CD14-positive monocyte (primary cell): ENCODE measurements around the gene PROS1. TPM values are rescaled to one million over a fixed set of nuclear protein-coding genes. Genes with fewer than 3 reads are reported as not detected.

ENCODE experiments used
- DNase-seq, 3 donors: peaks; one replicate each; pipeline ENCODE4 v3.0.0-alpha.2; 2011 to 2022
- H2AFZ ChIP-seq: 2 replicates; pipeline ENCODE4 v1.6.0; 2012; ENCODE audit warnings: mild to moderate bottlenecking, low read depth, low read length, inconsistent platforms; ENCODE audit not compliant: insufficient read depth, poor library complexity, severe bottlenecking
- H3K27ac ChIP-seq, 2 donors: 1 replicate in 1 of 2; 2 replicates in 1 of 2; pipeline ENCODE4 v1.5.1; 2012 to 2013; ENCODE audit warnings: low read length in 2 of 2, control low read depth in 1 of 2, inconsistent platforms in 1 of 2, low read depth in 1 of 2, mild to moderate bottlenecking in 1 of 2
- H3K27me3 ChIP-seq, 2 donors: one replicate each; pipeline versions ENCODE4 v1.6.0 to v1.6.1; 2011 to 2013; ENCODE audit warnings: low read length in 2 of 2; ENCODE audit not compliant: control insufficient read depth in 2 of 2, insufficient read depth in 2 of 2
- H3K36me3 ChIP-seq, 2 donors: replicated peaks in 1 of 2; 1 replicate in 1 of 2; 2 replicates in 1 of 2; pipeline versions ENCODE4 v1.5.1 to v1.6.1; 2012 to 2013; ENCODE audit warnings: low read length in 2 of 2, control low read depth in 1 of 2, inconsistent platforms in 1 of 2, mild to moderate bottlenecking in 1 of 2; ENCODE audit not compliant: insufficient read depth in 2 of 2, control insufficient read depth in 1 of 2
- H3K4me1 ChIP-seq, 2 donors: 1 replicate in 1 of 2; 2 replicates in 1 of 2; pipeline versions ENCODE4 v1.5.1 to v1.6.1; 2012 to 2013; ENCODE audit warnings: low read length in 2 of 2, control low read depth in 1 of 2, inconsistent platforms in 1 of 2, mild to moderate bottlenecking in 1 of 2, moderate library complexity in 1 of 2; ENCODE audit not compliant: insufficient read depth in 2 of 2, control insufficient read depth in 1 of 2
- H3K4me2 ChIP-seq: replicated peaks from 2 replicates; pipeline ENCODE3; 2012; ENCODE audit warnings: low read length, moderate library complexity, mild to moderate bottlenecking; ENCODE audit not compliant: poor library complexity, severe bottlenecking; ENCODE audit errors: extremely low read depth
- H3K4me3 ChIP-seq, 3 experiments: fragments of 200-600 bp in 1 of 3; sonication (generic) in 1 of 3; replicated peaks in 1 of 3; 1 replicate in 2 of 3; 2 replicates in 1 of 3; pipeline ENCODE4 v1.5.1; 2011 to 2013; ENCODE audit warnings: low read length in 3 of 3, mild to moderate bottlenecking in 3 of 3, control low read depth in 2 of 3, low read depth in 2 of 3, inconsistent platforms in 1 of 3, moderate library complexity in 1 of 3
- H3K79me2 ChIP-seq: 2 replicates; pipeline ENCODE4 v1.6.0; 2012; ENCODE audit warnings: mild to moderate bottlenecking, control low read depth, inconsistent platforms, low read length, moderate library complexity; ENCODE audit not compliant: insufficient read depth
- H3K9ac ChIP-seq: 2 replicates; pipeline ENCODE4 v1.6.0; 2017; ENCODE audit warnings: low read length, mild to moderate bottlenecking; ENCODE audit not compliant: insufficient read depth, poor library complexity, severe bottlenecking
- H3K9me3 ChIP-seq, 2 donors: replicated peaks in 1 of 2; 1 replicate in 1 of 2; 2 replicates in 1 of 2; pipeline versions ENCODE4 v1.5.1 to v1.6.1; 2012 to 2013; ENCODE audit warnings: low read length in 2 of 2, control low read depth in 1 of 2; ENCODE audit not compliant: control insufficient read depth in 1 of 2, insufficient read depth in 1 of 2
- H4K20me1 ChIP-seq: 2 replicates; pipeline ENCODE4 v1.6.0; 2012; ENCODE audit warnings: mild to moderate bottlenecking, low read length, control low read depth, moderate library complexity; ENCODE audit not compliant: insufficient read depth
- H3K27ac Mint-ChIP-seq, 7 donors: one replicate each; pipeline ENCODE4 v1.8.0; 2020; ENCODE audit warnings: mild to moderate bottlenecking in 7 of 7, mixed read lengths in 7 of 7, moderate library complexity in 6 of 7, inconsistent platforms in 2 of 7
- H3K27me3 Mint-ChIP-seq, 3 donors: one replicate each; pipeline ENCODE4 v1.8.0; 2021 to 2022; ENCODE audit warnings: low read depth in 3 of 3, mild to moderate bottlenecking in 3 of 3, mixed read lengths in 3 of 3, moderate library complexity in 3 of 3, inconsistent platforms in 1 of 3
- H3K36me3 Mint-ChIP-seq, 2 donors: one replicate each; pipeline ENCODE4 v1.8.0; 2020; ENCODE audit warnings: mixed read lengths in 2 of 2, inconsistent platforms in 1 of 2, mild to moderate bottlenecking in 1 of 2
- H3K4me1 Mint-ChIP-seq: one replicate; pipeline ENCODE4 v1.8.0; 2020; ENCODE audit warnings: mild to moderate bottlenecking, mixed read lengths
- H3K4me3 Mint-ChIP-seq, 2 donors: one replicate each; pipeline ENCODE4 v1.8.0; 2020; ENCODE audit warnings: mild to moderate bottlenecking in 2 of 2, mixed read lengths in 2 of 2, moderate library complexity in 1 of 2
- H3K9me3 Mint-ChIP-seq, 7 donors: one replicate each; pipeline ENCODE4 v1.8.0; 2020 to 2022; ENCODE audit warnings: mixed read lengths in 7 of 7, mild to moderate bottlenecking in 6 of 7, moderate library complexity in 6 of 7, inconsistent platforms in 2 of 7
- WGBS: methylation state at CpG from one replicate; pipeline ENCODE4 v1.1.5; 2013; ENCODE audit warnings: missing lambda C conversion rate; ENCODE audit not compliant: insufficient coverage; 5-methylcytosine and 5-hydroxymethylcytosine counted together
- intact Hi-C, 2 donors: fragments of 100-400 bp; cut with micrococcal nuclease; formaldehyde crosslinking; loops; one replicate each; pipeline versions ENCODE4 v1.15.0 to v1.15.1; 2023
- polyA plus RNA-seq, 3 donors: library from polyadenylated mRNA; depleted of rRNA in 1 of 3; unstranded in 2 of 3; stranded (reverse) in 1 of 3; fragments of 300-500 nt in 2 of 3; fragments of >200 nt in 1 of 3; fragmentation: Illumina TruSeq in 2 of 3; gene quantifications; 1 replicate in 2 of 3; 2 replicates in 1 of 3; pipeline ENCODE4 v1.2.3, GENCODE V29; 2012 to 2021
- TF ChIP-seq, protein P1 (sequence below): fragments of 200-600 bp; IDR thresholded peaks from one replicate; pipeline ENCODE4 v1.8.0; 2022; ENCODE audit warnings: antibody characterized with exemption, mild to moderate bottlenecking

PROS1 gene
- polyA plus RNA-seq, 3 donors = 0.21 to 0.85 (median 0.58) TPM

- Histone ChIP-seq H3K9ac (no peak overlapping the region), H2AFZ (no peak overlapping the region), H4K20me1 (no peaks in the 10 kb centered on the region), H3K79me2 (no peaks in the 10 kb centered on the region), H3K9me3 (no peaks in the 10 kb centered on the region), H3K27ac (no peak overlapping the region), H3K36me3 (no peaks in the 10 kb centered on the region), H3K4me2 (no peak overlapping the region), H3K4me1 (peaks cover 0 to 5% of the 10 kb centered on the region in 2 donors), H3K4me3 (no peak overlapping the region), H3K27me3 (no peaks in the 10 kb centered on the region)
- TF ChIP-seq, protein P1, sequence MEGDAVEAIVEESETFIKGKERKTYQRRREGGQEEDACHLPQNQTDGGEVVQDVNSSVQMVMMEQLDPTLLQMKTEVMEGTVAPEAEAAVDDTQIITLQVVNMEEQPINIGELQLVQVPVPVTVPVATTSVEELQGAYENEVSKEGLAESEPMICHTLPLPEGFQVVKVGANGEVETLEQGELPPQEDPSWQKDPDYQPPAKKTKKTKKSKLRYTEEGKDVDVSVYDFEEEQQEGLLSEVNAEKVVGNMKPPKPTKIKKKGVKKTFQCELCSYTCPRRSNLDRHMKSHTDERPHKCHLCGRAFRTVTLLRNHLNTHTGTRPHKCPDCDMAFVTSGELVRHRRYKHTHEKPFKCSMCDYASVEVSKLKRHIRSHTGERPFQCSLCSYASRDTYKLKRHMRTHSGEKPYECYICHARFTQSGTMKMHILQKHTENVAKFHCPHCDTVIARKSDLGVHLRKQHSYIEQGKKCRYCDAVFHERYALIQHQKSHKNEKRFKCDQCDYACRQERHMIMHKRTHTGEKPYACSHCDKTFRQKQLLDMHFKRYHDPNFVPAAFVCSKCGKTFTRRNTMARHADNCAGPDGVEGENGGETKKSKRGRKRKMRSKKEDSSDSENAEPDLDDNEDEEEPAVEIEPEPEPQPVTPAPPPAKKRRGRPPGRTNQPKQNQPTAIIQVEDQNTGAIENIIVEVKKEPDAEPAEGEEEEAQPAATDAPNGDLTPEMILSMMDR = no peak
- DNase-seq = no peak
- Mint-ChIP-seq H3K27ac (no peak overlapping the region), H3K9me3 (peaks cover 0 to 3% (median 0%) of the 10 kb centered on the region in 7 donors), H3K4me3 (no peak overlapping the region), H3K4me1 (peaks cover 10% of the 10 kb centered on the region), H3K36me3 (peaks cover 3 to 6% of the 10 kb centered on the region in 2 donors), H3K27me3 (no peaks in the 10 kb centered on the region)
- 100% methylated on average over 1 of the region's 2 CpGs for WGBS
- intact Hi-C loops = loop anchor here (5.0 kb wide), 1 partner anchor 58 kb away; no protein-coding TSS in a partner anchor
Measured at GRCh38 chr3:94009608-94010007, 35.9 kb upstream of the PROS1 start.

DNA sequence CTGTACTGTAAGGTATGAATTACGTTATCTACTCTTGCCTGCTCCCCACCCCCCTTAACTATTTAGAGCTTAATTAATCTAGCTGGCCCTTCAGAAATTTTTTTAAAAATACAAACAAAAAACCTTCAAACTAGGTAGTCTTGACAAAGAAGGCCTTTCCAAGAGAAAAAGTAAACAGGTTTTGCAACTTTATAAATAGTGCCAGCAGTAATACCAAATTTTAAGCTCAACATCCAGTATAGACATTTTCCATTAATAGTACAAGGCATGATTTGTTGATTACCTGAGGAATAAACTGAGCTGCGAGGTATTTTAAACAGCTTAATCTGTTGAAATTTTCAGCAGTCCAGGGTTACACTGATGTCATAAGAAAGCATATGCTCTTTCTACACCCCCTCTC is 34.6 kb upstream of the PROS1 start:
- H3K4me2 ChIP-seq = no peak overlapping the region
- H3K27ac Mint-ChIP-seq = no peak overlapping the region
- H2AFZ ChIP-seq = no peak overlapping the region
- intact Hi-C loops = loop anchor here (5.0 kb wide), 1 partner anchor 59 kb away; no protein-coding TSS in a partner anchor
- H3K79me2 ChIP-seq = no peaks in the 10 kb centered on the region
- no peaks in the 10 kb centered on the region for H4K20me1 ChIP-seq
- WGBS = 100% methylated on average over 1 of the region's 2 CpGs
- H3K4me3 ChIP-seq = no peak overlapping the region
- H3K36me3 Mint-ChIP-seq = peaks cover 2 to 3% of the 10 kb centered on the region in 2 donors
- H3K4me3 Mint-ChIP-seq = no peak overlapping the region
- peaks cover 13% of the 10 kb centered on the region for H3K4me1 Mint-ChIP-seq
- H3K4me1 ChIP-seq = peaks cover 0 to 5% of the 10 kb centered on the region in 2 donors
- no peaks in the 10 kb centered on the region for H3K27me3 ChIP-seq
- H3K27me3 Mint-ChIP-seq = no peaks in the 10 kb centered on the region
- DNase-seq = no peak
- H3K36me3 ChIP-seq = no peaks in the 10 kb centered on the region
- H3K9me3 Mint-ChIP-seq = peaks cover 0 to 3% (median 0%) of the 10 kb centered on the region in 7 donors
- no peak overlapping the region for H3K9ac ChIP-seq
- TF ChIP-seq, protein P1 = no peak
- no peak overlapping the region for H3K27ac ChIP-seq
- no peaks in the 10 kb centered on the region for H3K9me3 ChIP-seq
